DOHH2 (cell line): ENCODE data around the gene ZBTB7A.

Experiments
- EZH2phosphoT487 ChIP-seq: fragments of 200-600 bp; sonication (generic); IDR thresholded peaks from 2 replicates; pipeline ENCODE4 v1.6.1; 2017; ENCODE audit warnings: borderline replicate concordance, mild to moderate bottlenecking, antibody characterized with exemption, low read length, moderate library complexity, mixed read lengths
- TF ChIP-seq, protein P1 (sequence below): fragments of 200-600 bp; sonication (generic); IDR thresholded peaks from one replicate; pipeline ENCODE4 v1.5.1; 2014; ENCODE audit warnings: antibody characterized with exemption, mild to moderate bottlenecking, low read depth, low read length; ENCODE audit not compliant: poor library complexity, severe bottlenecking

DNA sequence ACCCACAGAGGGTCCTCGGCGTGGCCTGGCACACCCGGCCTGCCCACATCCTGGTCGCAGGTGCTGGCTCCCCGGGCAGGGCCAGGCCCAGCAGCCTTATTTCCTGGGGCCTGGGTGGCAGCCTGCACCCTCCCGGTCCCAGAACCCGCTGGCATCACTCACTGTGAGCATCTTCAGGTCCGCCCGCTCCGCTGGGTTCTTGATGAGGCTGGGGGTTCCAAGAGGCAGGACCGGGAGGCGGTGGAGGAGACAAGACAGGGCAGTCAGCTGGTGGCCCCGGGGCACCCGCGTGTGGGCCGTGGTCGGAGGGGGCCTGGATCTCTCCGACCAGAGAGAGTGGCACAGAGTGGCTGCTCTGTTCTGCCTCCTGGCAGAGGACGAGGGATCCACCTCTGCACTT is 27.6 kb upstream of the ZBTB7A start:
- TF ChIP-seq, protein P1, sequence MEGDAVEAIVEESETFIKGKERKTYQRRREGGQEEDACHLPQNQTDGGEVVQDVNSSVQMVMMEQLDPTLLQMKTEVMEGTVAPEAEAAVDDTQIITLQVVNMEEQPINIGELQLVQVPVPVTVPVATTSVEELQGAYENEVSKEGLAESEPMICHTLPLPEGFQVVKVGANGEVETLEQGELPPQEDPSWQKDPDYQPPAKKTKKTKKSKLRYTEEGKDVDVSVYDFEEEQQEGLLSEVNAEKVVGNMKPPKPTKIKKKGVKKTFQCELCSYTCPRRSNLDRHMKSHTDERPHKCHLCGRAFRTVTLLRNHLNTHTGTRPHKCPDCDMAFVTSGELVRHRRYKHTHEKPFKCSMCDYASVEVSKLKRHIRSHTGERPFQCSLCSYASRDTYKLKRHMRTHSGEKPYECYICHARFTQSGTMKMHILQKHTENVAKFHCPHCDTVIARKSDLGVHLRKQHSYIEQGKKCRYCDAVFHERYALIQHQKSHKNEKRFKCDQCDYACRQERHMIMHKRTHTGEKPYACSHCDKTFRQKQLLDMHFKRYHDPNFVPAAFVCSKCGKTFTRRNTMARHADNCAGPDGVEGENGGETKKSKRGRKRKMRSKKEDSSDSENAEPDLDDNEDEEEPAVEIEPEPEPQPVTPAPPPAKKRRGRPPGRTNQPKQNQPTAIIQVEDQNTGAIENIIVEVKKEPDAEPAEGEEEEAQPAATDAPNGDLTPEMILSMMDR = no peak
- no peak for TF ChIP-seq EZH2phosphoT487
